ENCODE measurements around the gene JAG1. TPM values are rescaled to one million over a fixed set of nuclear protein-coding genes. Genes with fewer than 3 reads are reported as not detected.
"Not testable (repeated sequence)": the region's sequence is repeated elsewhere in the genome, so short reads cannot be mapped to it uniquely, and the experiment has no call there.

Gene JAG1
- total RNA-seq, 1 experiment from 2014 or later, result 8.3 TPM

GRCh38 chr20:10639077-10639736 is 34.6 kb downstream of the JAG1 start:
- DNase-seq (ENCODE audit: low read depth), result no peak

GRCh38 chr20:10637563-10637962 is 36.2 kb downstream of the JAG1 start:
- no peak for DNase-seq (ENCODE audit: low read depth)

- no peak for DNase-seq (ENCODE audit: low read depth)
Observed at GRCh38 chr20:10637031-10637559, 36.7 kb downstream of the JAG1 start.

- DNase-seq (ENCODE audit: low read depth), result no peak
Observed at GRCh38 chr20:10636326-10636818, 37.4 kb downstream of the JAG1 start.

- no peak for DNase-seq (ENCODE audit: low read depth)
Observed at GRCh38 chr20:10635476-10636208, 38.2 kb downstream of the JAG1 start.

- no peak for DNase-seq (ENCODE audit: low read depth)
Observed at GRCh38 chr20:10634683-10635411, 39.0 kb downstream of the JAG1 start.

- DNase-seq (ENCODE audit: low read depth), result no peak
Observed at GRCh38 chr20:10634211-10634610, 39.6 kb downstream of the JAG1 start.

GRCh38 chr20:10633718-10634117 is 40.1 kb downstream of the JAG1 start:
- DNase-seq (ENCODE audit: low read depth), result no peak

GRCh38 chr20:10632721-10633509 is 40.9 kb downstream of the JAG1 start:
- DNase-seq (ENCODE audit: low read depth), result no peak

GRCh38 chr20:10631126-10631525 is 42.7 kb downstream of the JAG1 start:
- no peak for DNase-seq (ENCODE audit: low read depth)

GRCh38 chr20:10629946-10630650 is 43.7 kb downstream of the JAG1 start:
- no peak for DNase-seq (ENCODE audit: low read depth)

- DNase-seq (ENCODE audit: low read depth), result no peak
Observed at GRCh38 chr20:10626896-10627295, 46.9 kb downstream of the JAG1 start.

GRCh38 chr20:10625641-10626040 is 48.2 kb downstream of the JAG1 start:
- DNase-seq (ENCODE audit: low read depth), result no peak

- no peak for DNase-seq (ENCODE audit: low read depth)
Observed at GRCh38 chr20:10622657-10623418, 51.0 kb downstream of the JAG1 start.

GRCh38 chr20:10621149-10621548 is 52.6 kb downstream of the JAG1 start:
- DNase-seq (ENCODE audit: low read depth), result no peak

GRCh38 chr20:10619427-10619826 is 54.4 kb downstream of the JAG1 start:
- DNase-seq (ENCODE audit: low read depth), result peak; percentile 88

GRCh38 chr20:10618611-10619245 is 55.1 kb downstream of the JAG1 start:
- DNase-seq (ENCODE audit: low read depth), result no peak

GRCh38 chr20:10617549-10618133 is 56.2 kb downstream of the JAG1 start:
- DNase-seq (ENCODE audit: low read depth), result not testable (repeated sequence)

- no peak for DNase-seq (ENCODE audit: low read depth)
Observed at GRCh38 chr20:10616212-10616611, 57.6 kb downstream of the JAG1 start.

Measured in LHCN-M2 (cell line).